Colonic mucosa (tissue), 4 donors: ENCODE data around the gene OPCML. TPM values are rescaled to one million over a fixed set of nuclear protein-coding genes. Genes with fewer than 3 reads are reported as not detected.

Experiments used
- DNase-seq: peaks from one replicate; pipeline ENCODE4 v3.0.0-alpha.2; 2020
- H3K27ac ChIP-seq: fragments of 200-600 bp; one replicate; pipeline ENCODE4 v1.8.0; 2021
- H3K27me3 ChIP-seq: fragments of 200-600 bp; one replicate; pipeline ENCODE4 v1.8.0; 2021
- H3K36me3 ChIP-seq: fragments of 200-600 bp; one replicate; pipeline ENCODE4 v1.8.0; 2021
- H3K4me1 ChIP-seq: fragments of 200-600 bp; one replicate; pipeline ENCODE4 v1.8.0; 2021; ENCODE audit warnings: mild to moderate bottlenecking
- H3K4me3 ChIP-seq: fragments of 200-600 bp; one replicate; pipeline ENCODE4 v1.8.0; 2021
- H3K9ac ChIP-seq, 2 donors: one replicate each; pipeline ENCODE4 v1.7.0; 2013; ENCODE audit warnings: control low read depth in 2 of 2, low read depth in 2 of 2, low read length in 2 of 2
- H3K9me3 ChIP-seq: fragments of 200-600 bp; one replicate; pipeline ENCODE4 v1.8.0; 2021
- intact Hi-C: fragments of 100-400 bp; cut with DNase I; formaldehyde crosslinking; loops from one replicate; pipeline ENCODE4 v1.14.1; 2022
- total RNA-seq, 2 donors: library from RNA; stranded (reverse); fragmentation: NEBNext Ultra II Directional in 1 of 2; extraction: Animal tissue kit (Norgen Biotek cat#: 25700) in 1 of 2; gene quantifications; one replicate each; pipeline ENCODE4 v1.2.1, GENCODE V29; 2021
- TF ChIP-seq, protein P1 (sequence below): fragments of 200-600 bp; IDR thresholded peaks from one replicate; pipeline ENCODE4 v1.8.0; 2022; ENCODE audit warnings: antibody characterized with exemption, mild to moderate bottlenecking
- donor health status: healthy.
- donor health status: DM: no; HTN: no; CAD: no.
- donor health status: DM: no; HTN: no; CAD: no.

The OPCML gene
- total RNA-seq, 2 donors from 2014 or later: 0.08 TPM; not detected in 1

DNA sequence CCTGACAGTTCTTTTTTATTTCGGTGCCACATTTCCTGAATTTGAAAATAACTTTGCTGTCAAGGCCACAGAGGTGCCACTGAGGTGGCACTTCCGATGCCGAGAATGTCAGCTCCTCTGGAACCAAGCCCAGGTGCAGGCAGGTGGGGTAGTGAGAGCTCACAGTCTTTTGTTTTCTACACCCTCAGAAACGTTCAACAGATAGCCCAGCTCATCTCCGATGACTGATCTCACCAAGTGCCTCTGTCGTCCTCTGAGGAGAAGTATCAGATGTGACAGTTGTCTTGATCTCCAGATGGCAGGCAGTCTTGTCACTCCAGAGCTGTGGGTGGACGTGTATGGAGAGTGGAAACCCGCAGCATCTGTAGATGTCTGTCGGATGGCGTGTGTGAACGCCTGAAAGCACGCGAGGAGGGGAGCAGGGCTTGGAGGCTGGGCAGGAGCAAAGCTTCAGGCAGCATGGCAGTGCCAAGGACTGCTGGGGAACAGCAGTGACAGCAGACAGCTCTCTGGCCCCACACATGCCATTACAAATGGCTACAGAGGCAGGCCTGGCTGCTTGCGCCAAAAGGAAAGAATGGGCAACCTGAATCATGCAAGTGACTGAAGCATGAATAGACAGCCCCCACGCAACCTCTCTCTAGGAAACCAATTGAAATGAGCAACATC, 877.0 kb downstream of the OPCML start:
- TF ChIP-seq, protein P1, sequence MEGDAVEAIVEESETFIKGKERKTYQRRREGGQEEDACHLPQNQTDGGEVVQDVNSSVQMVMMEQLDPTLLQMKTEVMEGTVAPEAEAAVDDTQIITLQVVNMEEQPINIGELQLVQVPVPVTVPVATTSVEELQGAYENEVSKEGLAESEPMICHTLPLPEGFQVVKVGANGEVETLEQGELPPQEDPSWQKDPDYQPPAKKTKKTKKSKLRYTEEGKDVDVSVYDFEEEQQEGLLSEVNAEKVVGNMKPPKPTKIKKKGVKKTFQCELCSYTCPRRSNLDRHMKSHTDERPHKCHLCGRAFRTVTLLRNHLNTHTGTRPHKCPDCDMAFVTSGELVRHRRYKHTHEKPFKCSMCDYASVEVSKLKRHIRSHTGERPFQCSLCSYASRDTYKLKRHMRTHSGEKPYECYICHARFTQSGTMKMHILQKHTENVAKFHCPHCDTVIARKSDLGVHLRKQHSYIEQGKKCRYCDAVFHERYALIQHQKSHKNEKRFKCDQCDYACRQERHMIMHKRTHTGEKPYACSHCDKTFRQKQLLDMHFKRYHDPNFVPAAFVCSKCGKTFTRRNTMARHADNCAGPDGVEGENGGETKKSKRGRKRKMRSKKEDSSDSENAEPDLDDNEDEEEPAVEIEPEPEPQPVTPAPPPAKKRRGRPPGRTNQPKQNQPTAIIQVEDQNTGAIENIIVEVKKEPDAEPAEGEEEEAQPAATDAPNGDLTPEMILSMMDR: no peak
- H3K9ac ChIP-seq: no peak overlapping the region
- no peaks in the 10 kb centered on the region for H3K27me3 ChIP-seq
- intact Hi-C loops: no loop called here
- no peak for DNase-seq
- H3K9me3 ChIP-seq: no peaks in the 10 kb centered on the region
- no peaks in the 10 kb centered on the region for H3K4me1 ChIP-seq
- H3K4me3 ChIP-seq: no peak overlapping the region
- H3K36me3 ChIP-seq: no peaks in the 10 kb centered on the region
- H3K27ac ChIP-seq: no peak overlapping the region

GRCh38 chr11:132653237-132653636, 879.1 kb downstream of the OPCML start:
- intact Hi-C loops: no loop called here
- TF ChIP-seq, protein P1: no peak
- no peaks in the 10 kb centered on the region for H3K27me3 ChIP-seq
- no peaks in the 10 kb centered on the region for H3K36me3 ChIP-seq
- H3K9ac ChIP-seq: no peak overlapping the region
- no peaks in the 10 kb centered on the region for H3K4me1 ChIP-seq
- no peak overlapping the region for H3K27ac ChIP-seq
- H3K4me3 ChIP-seq: no peak overlapping the region
- DNase-seq: no peak
- no peaks in the 10 kb centered on the region for H3K9me3 ChIP-seq

DNA sequence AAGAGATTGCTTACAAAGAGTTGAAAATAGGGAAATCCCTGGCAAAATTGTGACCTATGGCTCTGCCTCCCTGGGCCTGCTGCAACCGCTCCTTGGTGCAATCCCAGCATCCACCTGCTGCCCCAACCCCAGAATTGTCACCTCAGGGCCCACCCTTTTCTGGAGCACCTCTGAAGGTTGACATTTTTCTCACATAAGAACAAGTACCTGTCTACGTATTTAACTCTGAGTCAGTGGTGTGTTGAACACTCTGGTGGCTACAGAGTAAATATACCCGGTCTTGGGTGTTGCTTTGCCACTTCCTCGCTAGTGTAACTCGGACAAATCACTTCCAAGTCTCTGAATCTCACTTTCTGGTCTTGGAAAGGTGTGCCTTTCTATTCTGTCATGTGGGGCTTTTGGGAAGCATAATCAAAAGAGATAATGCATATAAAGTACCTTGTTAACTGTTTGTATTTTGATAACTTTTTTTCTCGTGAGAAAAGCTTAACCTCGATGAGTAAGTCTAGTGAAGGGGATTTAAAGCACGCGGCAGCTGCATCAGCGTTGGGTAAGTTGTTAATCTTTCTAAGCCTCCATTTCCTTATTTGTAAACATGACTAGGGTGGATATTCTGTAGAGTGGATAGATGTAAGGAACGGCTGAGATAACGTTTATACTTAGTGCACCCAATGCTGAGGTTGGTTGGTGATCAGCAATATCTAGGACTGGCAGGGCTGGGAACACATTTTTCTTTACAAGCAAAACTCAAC, 881.2 kb downstream of the OPCML start:
- intact Hi-C loops: no loop called here
- Histone ChIP-seq H3K27me3 (no peaks in the 10 kb centered on the region), H3K27ac (no peak overlapping the region), H3K36me3 (no peaks in the 10 kb centered on the region), H3K4me3 (no peak overlapping the region), H3K9ac (no peak overlapping the region), H3K9me3 (no peaks in the 10 kb centered on the region), H3K4me1 (no peaks in the 10 kb centered on the region)
- TF ChIP-seq, protein P1: no peak
- no peak for DNase-seq

GRCh38 chr11:132649277-132649676, 883.0 kb downstream of the OPCML start:
- H3K36me3 ChIP-seq: no peaks in the 10 kb centered on the region
- H3K27ac ChIP-seq: no peak overlapping the region
- TF ChIP-seq, protein P1: no peak
- no peaks in the 10 kb centered on the region for H3K27me3 ChIP-seq
- H3K4me1 ChIP-seq: no peaks in the 10 kb centered on the region
- H3K9me3 ChIP-seq: no peaks in the 10 kb centered on the region
- intact Hi-C loops: no loop called here
- H3K9ac ChIP-seq: no peak overlapping the region
- no peak for DNase-seq
- no peak overlapping the region for H3K4me3 ChIP-seq

- no peak overlapping the region for H3K27ac ChIP-seq
- TF ChIP-seq, protein P1: no peak
- H3K36me3 ChIP-seq: no peaks in the 10 kb centered on the region
- intact Hi-C loops: no loop called here
- H3K9ac ChIP-seq: no peak overlapping the region
- H3K9me3 ChIP-seq: no peaks in the 10 kb centered on the region
- no peak for DNase-seq
- no peaks in the 10 kb centered on the region for H3K4me1 ChIP-seq
- no peaks in the 10 kb centered on the region for H3K27me3 ChIP-seq
- H3K4me3 ChIP-seq: no peak overlapping the region
Measured at GRCh38 chr11:132648851-132649250, 883.5 kb downstream of the OPCML start.
